Limb (tissue), 2 donors: ENCODE measurements around the gene LRRC55.
"Not testable (repeated sequence)": the region's sequence is repeated elsewhere in the genome, so short reads cannot be mapped to it uniquely, and the experiment has no call there.

Experiments used
- DNase-seq, 2 donors: peaks; one replicate each; pipeline ENCODE4 v3.0.0-alpha.2; 2016; ENCODE audit errors: extremely low spot score in 2 of 2

The LRRC55 gene

DNA sequence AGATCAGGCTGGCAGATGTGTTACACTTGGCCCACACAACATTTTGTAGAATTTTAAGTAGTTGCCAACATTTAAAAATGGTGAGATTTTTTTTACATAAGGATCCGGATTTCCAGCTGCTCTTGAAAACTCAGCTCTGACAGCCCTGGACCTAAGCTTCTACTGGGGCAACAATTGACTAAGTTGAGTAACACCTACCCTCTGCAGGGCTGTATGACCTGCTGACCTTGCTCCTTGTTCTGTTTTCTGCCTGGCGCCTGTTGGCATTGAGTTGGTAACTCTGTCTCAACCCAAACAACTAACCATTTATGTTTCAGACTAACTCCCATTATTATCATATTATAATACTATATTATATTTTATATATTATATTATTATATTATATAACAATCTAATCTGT lies 21.1 kb upstream of the LRRC55 start:
- DNase-seq, result no peak

GRCh38 chr11:57161351-57161750 lies 20.4 kb upstream of the LRRC55 start:
- no peak for DNase-seq

DNA sequence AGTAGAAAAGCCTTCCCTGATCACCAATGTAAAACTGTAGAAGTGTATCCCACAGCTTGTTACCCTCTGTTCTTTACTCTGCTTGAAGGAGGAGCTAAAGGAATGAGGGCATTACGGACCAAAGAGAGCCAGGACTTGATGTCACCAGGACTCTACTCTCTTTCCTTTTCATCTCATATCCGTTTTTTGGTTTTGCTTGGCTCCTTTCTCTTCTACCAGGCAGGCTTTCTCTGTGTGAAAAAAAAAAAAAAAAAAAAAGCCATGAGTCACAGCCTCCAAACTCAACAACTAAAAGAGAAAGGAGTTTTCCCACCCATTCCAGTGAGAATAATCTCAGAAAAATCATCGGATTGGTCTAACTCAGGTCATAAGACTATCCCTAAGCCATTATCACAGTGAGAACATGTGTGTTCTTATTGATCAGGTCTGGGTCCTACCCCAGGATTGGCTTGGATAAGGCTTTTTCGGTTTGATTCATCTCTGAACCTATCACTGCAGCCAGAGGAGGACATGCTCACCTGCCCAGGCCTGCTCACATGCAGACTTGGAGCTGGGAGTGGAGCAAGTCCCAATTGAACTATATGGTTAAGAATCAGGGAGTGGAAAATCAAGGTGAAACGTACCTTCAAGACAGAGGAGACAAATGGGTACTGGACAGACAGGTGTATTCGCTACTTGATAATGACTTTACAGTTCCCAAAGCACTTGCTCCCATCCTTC lies 19.4 kb upstream of the LRRC55 start:
- DNase-seq, result no peak

- no peak for DNase-seq
These were observed 18.4 kb upstream of the LRRC55 start for GRCh38 chr11:57163160-57163868.

- DNase-seq, result no peak
These were observed 17.4 kb upstream of the LRRC55 start for GRCh38 chr11:57164317-57164716.

- DNase-seq, result no peak
These were observed 14.5 kb upstream of the LRRC55 start for GRCh38 chr11:57167125-57167846.

DNA sequence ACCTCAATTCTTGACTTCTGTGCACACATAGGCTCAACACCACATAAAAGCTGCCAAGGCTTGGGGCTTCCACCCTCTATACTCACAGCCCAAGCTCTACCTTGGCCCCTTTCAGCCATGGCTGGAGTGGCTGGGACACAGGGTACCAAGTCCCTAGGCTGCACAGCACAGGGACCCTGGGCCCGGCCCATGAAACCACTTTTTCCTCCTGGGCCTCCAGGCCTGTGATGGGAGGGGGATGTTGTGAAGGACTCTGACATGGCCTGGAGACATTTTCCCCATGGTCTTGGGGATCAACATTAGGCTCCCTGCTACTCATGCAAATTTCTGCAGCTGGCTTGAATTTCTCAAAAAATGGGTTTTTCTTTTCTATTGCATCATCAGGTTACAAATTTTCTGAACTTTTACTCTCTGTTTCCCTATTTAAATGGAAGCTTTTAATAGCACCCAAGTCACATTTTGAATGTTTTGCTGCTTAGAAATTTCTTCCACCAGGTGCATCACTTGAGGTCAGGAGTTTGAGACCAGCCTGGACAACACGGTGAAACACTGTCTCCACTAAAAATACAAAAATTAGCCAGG lies 11.9 kb upstream of the LRRC55 start:
- DNase-seq, result not testable (repeated sequence)

- no peak for DNase-seq
These were observed 9.7 kb upstream of the LRRC55 start for GRCh38 chr11:57172031-57172430.

GRCh38 chr11:57174656-57175055 lies 7.1 kb upstream of the LRRC55 start:
- no peak for DNase-seq

- no peak for DNase-seq
These were observed 6.3 kb upstream of the LRRC55 start for GRCh38 chr11:57175478-57175877.

DNA sequence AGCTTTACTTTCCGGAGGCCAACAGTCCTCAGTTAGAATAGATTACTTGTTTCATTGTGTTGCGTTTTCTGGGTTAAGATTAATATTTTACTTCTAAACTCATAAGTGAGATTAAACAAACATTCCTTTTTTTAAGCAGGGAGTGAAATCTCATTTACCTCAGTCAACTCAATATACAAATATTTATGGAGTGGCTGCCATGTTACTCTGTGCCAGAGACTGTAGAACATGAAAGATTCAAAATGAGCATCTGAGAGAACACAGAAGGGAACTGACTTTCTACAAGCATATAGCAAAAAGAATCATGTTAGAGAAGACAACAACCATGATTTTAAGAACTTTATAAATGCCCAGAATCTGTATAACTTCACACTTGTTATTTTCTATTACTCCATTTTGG lies 3.4 kb upstream of the LRRC55 start:
- DNase-seq, result no peak

DNA sequence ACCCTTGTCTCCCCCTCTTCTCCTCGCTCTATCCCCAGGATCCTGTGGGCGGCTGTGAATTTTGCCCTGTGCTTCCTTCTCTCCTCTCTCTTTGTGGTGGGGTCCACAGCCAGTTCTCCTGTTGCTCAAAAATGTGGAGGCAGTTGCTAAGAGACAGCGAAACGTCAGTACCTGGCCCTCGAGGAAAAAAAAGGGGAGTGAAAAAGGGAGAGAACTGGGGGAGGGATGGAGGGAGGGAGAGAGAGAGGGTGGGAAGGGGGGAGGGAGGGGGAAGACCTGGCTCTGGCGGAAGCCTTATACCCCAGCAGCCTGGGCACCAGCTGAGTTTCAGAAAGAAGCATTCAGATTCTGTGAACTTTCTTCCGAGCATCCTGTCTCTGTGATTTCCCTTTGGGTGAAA lies 2.1 kb upstream of the LRRC55 start:
- DNase-seq, result no peak

DNA sequence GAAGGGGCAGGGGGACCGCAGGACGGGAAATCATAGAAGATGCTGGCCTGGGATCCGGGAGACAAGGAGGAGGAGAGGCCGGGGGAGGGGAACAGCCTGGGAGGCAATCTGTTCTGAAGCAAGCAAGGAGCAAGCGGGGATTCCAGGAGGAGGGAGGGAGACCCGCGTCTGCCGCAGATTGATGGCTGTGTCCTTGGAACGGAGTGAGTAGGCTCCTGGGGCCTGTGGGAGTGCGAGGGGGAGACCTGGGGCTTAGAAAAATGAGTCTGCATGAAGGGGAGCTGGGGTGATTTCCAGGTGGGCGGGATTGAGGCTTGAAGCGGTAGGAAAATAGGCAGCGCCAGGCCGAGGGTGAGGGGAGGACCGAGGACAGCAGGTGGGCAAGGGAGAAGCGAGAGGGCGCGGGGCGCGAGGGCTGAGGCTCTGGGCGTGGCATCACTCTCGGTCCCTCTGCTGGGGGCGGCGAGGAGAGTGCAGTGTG lies 1.6 kb upstream of the LRRC55 start:
- DNase-seq, result peak in 1 of 2 donors; percentile 72

DNA sequence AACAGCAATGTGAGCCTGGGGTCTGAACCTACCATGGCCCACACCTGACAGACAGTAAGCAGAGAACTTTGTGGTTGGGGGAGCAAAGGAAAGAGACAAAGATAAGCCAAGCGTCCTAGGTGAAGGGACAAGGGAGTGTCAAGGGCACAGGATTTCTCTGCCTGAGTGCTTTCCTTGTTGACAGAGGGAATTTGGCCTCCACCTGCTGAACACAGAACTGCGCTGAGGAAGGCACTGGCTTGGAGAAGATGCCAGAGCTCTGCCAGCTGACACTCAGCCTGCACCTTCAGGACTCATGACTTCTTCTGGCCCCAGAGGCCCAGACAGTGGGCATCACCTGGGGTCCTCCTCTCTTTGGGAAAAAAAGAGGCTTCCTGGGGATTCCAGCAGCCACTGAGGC lies 789 bp upstream of the LRRC55 start:
- no peak for DNase-seq

DNA sequence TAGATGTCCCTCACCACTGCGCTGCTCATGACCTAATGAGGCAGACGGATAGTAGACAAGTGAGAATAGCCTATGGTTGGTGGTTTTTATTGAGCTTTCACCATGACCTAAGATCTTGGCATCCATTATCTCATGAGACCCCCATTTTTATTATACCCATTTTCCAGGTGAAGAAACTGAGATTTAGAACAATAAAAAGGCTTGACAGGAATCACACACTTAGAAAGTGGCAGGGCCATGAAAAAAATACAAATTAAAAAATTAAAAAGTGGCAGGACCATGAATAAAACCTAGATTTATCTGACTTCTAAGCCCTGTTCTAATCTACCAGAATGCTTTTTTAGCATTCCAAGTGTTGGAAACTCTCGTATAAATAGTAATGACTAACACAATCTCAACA lies 1.1 kb downstream of the LRRC55 start:
- no peak for DNase-seq

- DNase-seq, result no peak
These were observed 8.8 kb downstream of the LRRC55 start for GRCh38 chr11:57190548-57190947.

DNA sequence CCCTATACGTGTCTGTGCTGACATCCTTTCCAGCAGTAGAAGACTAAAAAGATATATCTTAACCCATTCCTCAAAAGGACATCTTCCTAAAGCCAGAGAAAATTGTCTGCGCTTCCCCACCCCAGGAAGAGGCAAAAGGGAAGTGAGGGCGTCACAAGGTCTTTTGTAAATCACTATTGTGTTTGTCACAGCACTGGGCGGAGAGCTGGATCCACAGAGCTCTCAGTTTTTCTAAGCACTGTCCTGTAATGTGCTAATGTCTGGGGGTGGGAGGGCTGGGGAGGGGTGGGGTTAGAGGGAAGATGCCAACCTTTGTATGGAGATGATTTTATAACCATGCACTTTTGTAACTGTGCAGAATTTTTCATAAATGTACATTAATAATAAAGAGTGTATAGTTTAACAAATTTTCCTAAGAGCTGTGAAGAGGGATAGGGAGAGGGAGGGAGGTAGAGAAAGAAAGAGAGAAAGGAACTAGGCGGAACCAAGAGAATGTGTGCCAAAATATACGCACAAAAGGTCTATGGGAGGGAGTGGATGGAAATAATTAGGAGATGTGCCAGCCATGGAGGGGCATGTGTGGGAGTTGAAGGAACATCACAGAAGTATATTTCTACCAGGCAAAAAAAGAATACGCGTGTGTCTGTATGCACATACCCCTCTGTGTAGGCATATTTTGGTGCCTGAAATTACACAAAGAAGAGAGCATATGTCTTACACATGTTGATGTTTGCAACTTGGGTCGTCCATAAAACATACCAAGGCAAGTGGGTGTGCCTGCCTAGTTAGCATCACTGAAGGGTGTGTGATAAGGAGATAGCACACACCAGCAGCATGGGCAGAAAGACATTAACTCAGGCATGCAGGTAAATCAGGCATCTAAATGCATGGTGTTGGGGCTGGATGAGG lies 9.8 kb downstream of the LRRC55 start:
- DNase-seq, result no peak

DNA sequence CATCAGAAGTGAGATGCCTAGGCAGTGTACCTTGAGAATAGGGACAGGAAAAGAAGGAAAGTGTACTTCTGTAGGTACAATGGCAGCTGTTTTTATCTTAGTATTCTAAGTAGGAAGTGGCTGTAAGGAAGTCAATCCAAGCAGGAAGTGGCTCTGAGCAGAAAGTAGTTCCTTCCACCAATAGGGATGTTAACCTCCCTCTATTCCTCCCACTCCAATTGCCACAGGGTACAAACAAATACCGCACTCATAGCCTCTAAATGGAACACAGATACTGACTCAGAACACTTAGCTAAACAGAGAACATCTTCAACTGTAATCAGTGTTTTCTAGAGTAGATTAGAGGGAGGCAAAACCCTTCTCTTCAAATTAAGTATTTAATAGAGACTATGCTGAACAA lies 10.6 kb downstream of the LRRC55 start:
- no peak for DNase-seq

- no peak for DNase-seq
These were observed 14.8 kb downstream of the LRRC55 start for GRCh38 chr11:57196596-57196995.

GRCh38 chr11:57197762-57198161 lies 16.0 kb downstream of the LRRC55 start:
- no peak for DNase-seq

- DNase-seq, result no peak
These were observed 17.6 kb downstream of the LRRC55 start for GRCh38 chr11:57199330-57199729.
